DND-41 (cell line): ENCODE data around the gene FBXO28.

Source experiments
- ATAC-seq: fragments of 200-7000 bp; cut with Tn5 transposase; 3 replicates; pipeline ENCODE4 v1.9.1; 2021; ENCODE audit warnings: low read depth; ENCODE audit not compliant: insufficient read depth
- DNase-seq: peaks from one replicate; pipeline ENCODE4 v3.0.0-alpha.2; 2020
- H2AFZ ChIP-seq: 2 replicates; pipeline ENCODE4 v1.6.0; 2012; ENCODE audit warnings: low read depth, low read length
- H3K27ac ChIP-seq: 2 replicates; pipeline ENCODE4 v1.5.1; 2012; ENCODE audit warnings: low read length, inconsistent platforms
- H3K27me3 ChIP-seq: fragments of 200-600 bp; sonication (generic); 2 replicates; pipeline ENCODE4 v1.6.0; 2012; ENCODE audit warnings: low read length, mild to moderate bottlenecking, inconsistent platforms; ENCODE audit not compliant: insufficient read depth, poor library complexity
- H3K36me3 ChIP-seq: 2 replicates; pipeline ENCODE4 v1.5.1; 2012; ENCODE audit warnings: low read length, inconsistent platforms; ENCODE audit not compliant: insufficient read depth
- H3K4me1 ChIP-seq: 2 replicates; pipeline ENCODE4 v1.5.1; 2012; ENCODE audit warnings: mild to moderate bottlenecking, low read length; ENCODE audit not compliant: insufficient read depth
- H3K4me2 ChIP-seq: 2 replicates; pipeline ENCODE4 v1.6.0; 2012; ENCODE audit warnings: mild to moderate bottlenecking, moderate library complexity, low read length, inconsistent platforms; ENCODE audit not compliant: insufficient read depth
- H3K4me3 ChIP-seq, 2 experiments: fragments of 200-600 bp in 1 of 2; shearing (Covaris generic) in 1 of 2; 2 replicates each; pipeline ENCODE4 v1.5.1; 2012 to 2016; ENCODE audit warnings: inconsistent platforms in 2 of 2, low read length in 2 of 2, mild to moderate bottlenecking in 2 of 2, low read depth in 1 of 2, moderate library complexity in 1 of 2
- H3K79me2 ChIP-seq: 2 replicates; pipeline ENCODE4 v1.6.0; 2012; ENCODE audit warnings: low read length, inconsistent platforms; ENCODE audit not compliant: insufficient read depth
- H3K9ac ChIP-seq: 2 replicates; pipeline ENCODE4 v1.6.0; 2012; ENCODE audit warnings: low read depth, mild to moderate bottlenecking, inconsistent platforms, low read length, moderate library complexity
- H3K9me3 ChIP-seq: 2 replicates; pipeline ENCODE4 v1.5.1; 2012; ENCODE audit warnings: low read length, moderate library complexity, mild to moderate bottlenecking, inconsistent platforms; ENCODE audit not compliant: insufficient read depth, severe bottlenecking
- H4K20me1 ChIP-seq: 2 replicates; pipeline ENCODE4 v1.6.0; 2012; ENCODE audit warnings: low read length; ENCODE audit not compliant: insufficient read depth
- EZH2 ChIP-seq: IDR thresholded peaks from 3 replicates; pipeline ENCODE4 v1.6.1; 2012; ENCODE audit warnings: borderline replicate concordance, low read depth, mild to moderate bottlenecking, moderate library complexity, low read length, inconsistent platforms; ENCODE audit not compliant: severe bottlenecking
- TF ChIP-seq, protein P1 (sequence below): IDR thresholded peaks from 2 replicates; pipeline ENCODE4 v1.5.1; 2012; ENCODE audit warnings: borderline replicate concordance, low read length, moderate library complexity, mild to moderate bottlenecking; ENCODE audit not compliant: poor library complexity, severe bottlenecking; ENCODE audit errors: extremely low read depth

The FBXO28 gene

DNA sequence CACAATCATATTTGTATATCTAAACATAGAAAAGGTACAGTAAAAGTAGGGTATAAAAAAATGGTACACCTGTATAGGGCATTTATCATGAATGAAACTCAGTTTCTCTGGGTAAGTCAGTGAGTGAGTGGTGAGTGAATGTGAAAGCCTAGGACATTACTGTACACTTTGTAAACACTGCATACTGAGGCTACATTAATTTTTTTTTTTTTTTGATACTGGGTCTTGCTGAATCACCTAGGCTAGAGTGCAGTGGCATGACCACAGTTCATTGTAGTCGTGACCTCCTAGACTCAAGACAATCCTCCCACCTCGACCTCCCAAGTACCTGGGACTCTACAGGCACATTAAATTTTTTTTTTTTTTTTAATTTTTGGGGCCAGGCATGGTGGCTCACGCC is 27.8 kb downstream of the FBXO28 start:
- no peak overlapping the region for H3K4me2 ChIP-seq
- H3K79me2 ChIP-seq: no peaks in the 10 kb centered on the region
- no peaks in the 10 kb centered on the region for H3K27me3 ChIP-seq
- H2AFZ ChIP-seq: no peak overlapping the region
- no peak overlapping the region for H3K9ac ChIP-seq
- H3K9me3 ChIP-seq: no peaks in the 10 kb centered on the region
- no peaks in the 10 kb centered on the region for H3K4me1 ChIP-seq
- ATAC-seq (no peak), DNase-seq (no peak)
- no peak overlapping the region for H3K4me3 ChIP-seq
- no peak overlapping the region for H3K27ac ChIP-seq
- TF ChIP-seq, protein P1, sequence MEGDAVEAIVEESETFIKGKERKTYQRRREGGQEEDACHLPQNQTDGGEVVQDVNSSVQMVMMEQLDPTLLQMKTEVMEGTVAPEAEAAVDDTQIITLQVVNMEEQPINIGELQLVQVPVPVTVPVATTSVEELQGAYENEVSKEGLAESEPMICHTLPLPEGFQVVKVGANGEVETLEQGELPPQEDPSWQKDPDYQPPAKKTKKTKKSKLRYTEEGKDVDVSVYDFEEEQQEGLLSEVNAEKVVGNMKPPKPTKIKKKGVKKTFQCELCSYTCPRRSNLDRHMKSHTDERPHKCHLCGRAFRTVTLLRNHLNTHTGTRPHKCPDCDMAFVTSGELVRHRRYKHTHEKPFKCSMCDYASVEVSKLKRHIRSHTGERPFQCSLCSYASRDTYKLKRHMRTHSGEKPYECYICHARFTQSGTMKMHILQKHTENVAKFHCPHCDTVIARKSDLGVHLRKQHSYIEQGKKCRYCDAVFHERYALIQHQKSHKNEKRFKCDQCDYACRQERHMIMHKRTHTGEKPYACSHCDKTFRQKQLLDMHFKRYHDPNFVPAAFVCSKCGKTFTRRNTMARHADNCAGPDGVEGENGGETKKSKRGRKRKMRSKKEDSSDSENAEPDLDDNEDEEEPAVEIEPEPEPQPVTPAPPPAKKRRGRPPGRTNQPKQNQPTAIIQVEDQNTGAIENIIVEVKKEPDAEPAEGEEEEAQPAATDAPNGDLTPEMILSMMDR: no peak
- H3K36me3 ChIP-seq: peaks cover 39% of the 10 kb centered on the region
- H4K20me1 ChIP-seq: no peaks in the 10 kb centered on the region

DNA sequence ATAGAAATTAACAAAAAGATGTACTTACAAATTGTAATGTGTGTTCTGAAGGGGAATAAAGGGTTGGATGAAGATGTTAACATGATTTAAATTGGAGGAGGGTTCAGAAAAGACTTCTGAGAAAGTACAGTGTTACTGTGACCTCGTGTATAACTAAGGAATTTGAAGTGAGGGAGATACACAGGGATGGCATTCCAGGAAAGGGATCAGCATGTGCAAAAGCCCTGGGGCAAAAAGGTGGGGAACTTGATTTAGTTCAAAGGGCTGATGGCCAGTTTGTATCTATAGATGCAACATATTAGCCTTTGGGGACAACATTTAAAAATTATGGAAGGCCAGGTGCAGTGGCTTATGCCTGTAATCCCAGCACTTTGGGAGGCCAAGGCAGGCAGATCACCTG is 35.8 kb downstream of the FBXO28 start:
- H3K4me2 ChIP-seq: no peak overlapping the region
- H3K36me3 ChIP-seq: peaks cover 18% of the 10 kb centered on the region
- TF ChIP-seq EZH2: no peak
- TF ChIP-seq, protein P1: no peak
- H3K4me3 ChIP-seq: no peak overlapping the region
- 0 out of 2 replicates have a peak, but pooled peaks cover 7% of the 10 kb centered on the region for H3K79me2 ChIP-seq
- no peak overlapping the region for H3K9ac ChIP-seq
- H3K27ac ChIP-seq: no peak overlapping the region
- no peak overlapping the region for H2AFZ ChIP-seq
- H3K9me3 ChIP-seq: no peaks in the 10 kb centered on the region
- H3K4me1 ChIP-seq: no peaks in the 10 kb centered on the region
- no peaks in the 10 kb centered on the region for H4K20me1 ChIP-seq
- no peaks in the 10 kb centered on the region for H3K27me3 ChIP-seq
- DNase-seq (no peak), ATAC-seq (no peak)

DNA sequence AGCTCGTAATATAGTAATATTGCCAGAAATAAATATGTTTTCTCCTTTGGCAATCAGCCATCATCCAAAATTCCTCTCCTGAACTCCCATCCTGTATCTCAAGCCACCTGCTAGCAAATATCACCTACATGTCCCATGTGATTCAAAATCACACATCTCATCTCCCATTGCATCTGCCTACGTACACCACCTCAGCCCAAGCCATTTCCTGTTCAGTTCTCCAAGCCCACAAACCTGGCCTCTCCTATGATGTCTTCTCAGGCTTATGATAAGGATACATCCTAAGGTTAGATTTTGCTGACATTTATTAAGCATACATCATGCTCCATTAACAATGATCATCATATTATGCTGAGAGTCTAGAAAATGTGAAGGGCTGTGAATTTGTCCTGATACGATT is 37.2 kb downstream of the FBXO28 start:
- ATAC-seq (no peak), DNase-seq (no peak)
- H3K36me3 ChIP-seq: peaks cover 19% of the 10 kb centered on the region
- no peaks in the 10 kb centered on the region for H3K9me3 ChIP-seq
- H3K9ac ChIP-seq: no peak overlapping the region
- no peaks in the 10 kb centered on the region for H3K4me1 ChIP-seq
- H3K79me2 ChIP-seq: 0 out of 2 replicates have a peak, but pooled peaks cover 7% of the 10 kb centered on the region
- H3K27ac ChIP-seq: no peak overlapping the region
- H3K27me3 ChIP-seq: no peaks in the 10 kb centered on the region
- H2AFZ ChIP-seq: no peak overlapping the region
- H4K20me1 ChIP-seq: no peaks in the 10 kb centered on the region
- no peak for TF ChIP-seq EZH2
- TF ChIP-seq, protein P1: no peak
- no peak overlapping the region for H3K4me3 ChIP-seq
- H3K4me2 ChIP-seq: no peak overlapping the region

DNA sequence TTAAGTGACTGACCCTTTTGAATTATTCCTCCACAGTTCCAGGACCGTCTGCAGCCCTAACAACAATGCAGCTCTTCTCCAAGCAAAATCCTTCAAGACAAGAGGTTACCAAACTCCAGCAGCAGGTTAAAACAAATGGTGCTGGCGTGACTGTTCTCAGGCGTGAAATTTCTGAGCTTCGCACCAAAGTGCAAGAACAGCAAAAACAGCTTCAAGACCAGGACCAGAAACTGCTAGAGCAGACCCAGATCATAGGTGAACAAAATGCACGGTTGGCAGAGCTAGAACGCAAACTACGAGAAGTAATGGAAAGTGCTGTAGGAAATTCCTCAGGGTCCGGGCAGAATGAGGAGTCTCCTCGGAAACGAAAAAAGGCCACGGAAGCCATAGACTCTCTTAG is 43.4 kb downstream of the FBXO28 start:
- Histone ChIP-seq H3K36me3 (peaks cover 59% of the 10 kb centered on the region), H3K4me1 (no peaks in the 10 kb centered on the region), H3K9ac (no peak overlapping the region), H3K79me2 (no peaks in the 10 kb centered on the region), H3K27ac (no peak overlapping the region), H4K20me1 (no peaks in the 10 kb centered on the region), H3K9me3 (no peaks in the 10 kb centered on the region), H2AFZ (no peak overlapping the region), H3K4me3 (no peak overlapping the region), H3K27me3 (no peaks in the 10 kb centered on the region), H3K4me2 (no peak overlapping the region)
- TF ChIP-seq, protein P1: no peak
- no peak for TF ChIP-seq EZH2
- DNase-seq (no peak), ATAC-seq (no peak)
